H1 (cell line): ENCODE data around the gene GPR137. TPM values are rescaled to one million over a fixed set of nuclear protein-coding genes. Genes with fewer than 3 reads are reported as not detected.

Source experiments
- ASH2L ChIP-seq: fragments of 200-600, 300-600 bp; sonication (generic); IDR thresholded peaks from one replicate; pipeline ENCODE4 v1.7.1; 2017; ENCODE audit warnings: low read length
- CBX5 ChIP-seq: fragments of 300-800, 300-1000 bp; sonication (generic); IDR thresholded peaks from 2 replicates; pipeline ENCODE4 v1.7.1; 2016; ENCODE audit warnings: antibody characterized with exemption, low read length, low read depth
- HDAC2 ChIP-seq, 2 experiments: fragments of 300-600 bp in 1 of 2; sonication (generic) in 1 of 2; IDR thresholded peaks; 2 replicates each; pipeline ENCODE4 v1.6.1; 2011 to 2012; ENCODE audit warnings: low read depth in 2 of 2, low read length in 2 of 2, mild to moderate bottlenecking in 2 of 2, moderate library complexity in 2 of 2, borderline replicate concordance in 1 of 2, inconsistent platforms in 1 of 2
- HDAC6 ChIP-seq: IDR thresholded peaks from one replicate; pipeline ENCODE4 v1.7.1; 2012; ENCODE audit warnings: low read depth, mild to moderate bottlenecking, inconsistent platforms, low read length, moderate library complexity
- JUN ChIP-seq: IDR thresholded peaks from 2 replicates; pipeline ENCODE4 v1.6.1; 2011; ENCODE audit warnings: low read depth, mild to moderate bottlenecking, improper control_type of control experiment, low read length
- KDM1A ChIP-seq: fragments of 200-600, 300-600 bp; sonication (generic); IDR thresholded peaks from 2 replicates; pipeline ENCODE4 v1.7.1; 2016; ENCODE audit warnings: mild to moderate bottlenecking, low read length, borderline replicate concordance
- MAX ChIP-seq: IDR thresholded peaks from 2 replicates; pipeline ENCODE4 v1.6.1; 2012; ENCODE audit warnings: inconsistent platforms
- NANOG ChIP-seq: IDR thresholded peaks from 2 replicates; pipeline ENCODE4 v1.6.1; 2011; ENCODE audit warnings: low read length, low read depth, mild to moderate bottlenecking, inconsistent platforms; ENCODE audit not compliant: insufficient read depth, poor library complexity, severe bottlenecking
- PHF8 ChIP-seq: fragments of 200-600 bp; sonication (generic); conservative IDR thresholded peaks from 2 replicates; pipeline ENCODE4 v1.7.1; 2012; ENCODE audit warnings: low read depth, mild to moderate bottlenecking, inconsistent platforms, low read length, moderate library complexity
- POLR2A ChIP-seq, 2 experiments: IDR thresholded peaks; 1 replicate in 1 of 2; 2 replicates in 1 of 2; pipeline ENCODE4 v1.6.1; 2011; ENCODE audit warnings: low read depth in 2 of 2, low read length in 2 of 2, mild to moderate bottlenecking in 2 of 2; ENCODE audit errors: control extremely low read depth in 1 of 2
- RAD21 ChIP-seq, 2 experiments: IDR thresholded peaks in 1 of 2; conservative IDR thresholded peaks in 1 of 2; 2 replicates each; pipeline ENCODE4 v1.6.1; 2011; ENCODE audit warnings: low read depth in 2 of 2, low read length in 2 of 2, improper control_type of control experiment in 1 of 2, inconsistent platforms in 1 of 2, mild to moderate bottlenecking in 1 of 2, moderate library complexity in 1 of 2
- RXRA ChIP-seq: IDR thresholded peaks from 2 replicates; pipeline ENCODE4 v1.6.1; 2011; ENCODE audit warnings: low read depth, mild to moderate bottlenecking, low read length, moderate library complexity; ENCODE audit not compliant: insufficient read depth
- SAP30 ChIP-seq: fragments of 300-600 bp; sonication (generic); IDR thresholded peaks from 2 replicates; pipeline ENCODE4 v1.7.1; 2012; ENCODE audit warnings: low read length, moderate library complexity, mild to moderate bottlenecking, inconsistent platforms; ENCODE audit not compliant: insufficient read depth, insufficient replicate concordance
- SIRT6 ChIP-seq: IDR thresholded peaks from one replicate; pipeline ENCODE4 v1.7.1; 2012; ENCODE audit warnings: low read length, inconsistent platforms
- SIX5 ChIP-seq: IDR thresholded peaks from 2 replicates; pipeline ENCODE4 v1.6.1; 2011; ENCODE audit warnings: mild to moderate bottlenecking, low read depth, low read length
- SRF ChIP-seq: IDR thresholded peaks from 2 replicates; pipeline ENCODE4 v1.6.1; 2011; ENCODE audit warnings: mild to moderate bottlenecking, low read depth, low read length, moderate library complexity
- SUZ12 ChIP-seq: fragments of 200-600 bp; sonication (generic); IDR thresholded peaks from 2 replicates; pipeline ENCODE4 v1.6.1; 2012; ENCODE audit warnings: mild to moderate bottlenecking, inconsistent platforms, low read length, moderate library complexity, mixed read lengths
- TCF12 ChIP-seq: IDR thresholded peaks from 2 replicates; pipeline ENCODE4 v1.6.1; 2011; ENCODE audit warnings: low read depth, mild to moderate bottlenecking, low read length
- polyA plus RNA-seq, 7 experiments: library from polyadenylated mRNA; depleted of rRNA in 3 of 7; stranded (reverse) in 5 of 7; unstranded in 2 of 7; fragments of >200 nt in 5 of 7; fragments of 200-250 nt in 2 of 7; gene quantifications; 1 replicate in 5 of 7; 2 replicates in 1 of 7; 4 replicates in 1 of 7; pipeline versions ENCODE4 v1.2.1 to v1.2.3, GENCODE V29; 2011 to 2013; ENCODE audit warnings: missing spikeins in 2 of 7, mixed read lengths in 2 of 7
- total RNA-seq: library from RNA; stranded (reverse); fragmentation: NEBNext Ultra II Directional; extraction: Animal tissue kit (Norgen Biotek cat#: 25700); gene quantifications from 2 replicates; pipeline ENCODE4 v1.2.1, GENCODE V29; 2021
- TF ChIP-seq, protein P1 (sequence below): IDR thresholded peaks from 2 replicates; pipeline ENCODE4 v1.6.1; 2012; ENCODE audit warnings: inconsistent platforms
- TF ChIP-seq, protein P2 (sequence below): IDR thresholded peaks from 2 replicates; pipeline ENCODE4 v1.6.1; 2012; ENCODE audit warnings: low read length, inconsistent platforms

The GPR137 gene
- total and polyA plus RNA-seq, 2 of the 8 experiments (the other 6 are each of a cell fraction or from before 2014, with no cell fraction given) = 36.2 to 37.8 TPM

DNA sequence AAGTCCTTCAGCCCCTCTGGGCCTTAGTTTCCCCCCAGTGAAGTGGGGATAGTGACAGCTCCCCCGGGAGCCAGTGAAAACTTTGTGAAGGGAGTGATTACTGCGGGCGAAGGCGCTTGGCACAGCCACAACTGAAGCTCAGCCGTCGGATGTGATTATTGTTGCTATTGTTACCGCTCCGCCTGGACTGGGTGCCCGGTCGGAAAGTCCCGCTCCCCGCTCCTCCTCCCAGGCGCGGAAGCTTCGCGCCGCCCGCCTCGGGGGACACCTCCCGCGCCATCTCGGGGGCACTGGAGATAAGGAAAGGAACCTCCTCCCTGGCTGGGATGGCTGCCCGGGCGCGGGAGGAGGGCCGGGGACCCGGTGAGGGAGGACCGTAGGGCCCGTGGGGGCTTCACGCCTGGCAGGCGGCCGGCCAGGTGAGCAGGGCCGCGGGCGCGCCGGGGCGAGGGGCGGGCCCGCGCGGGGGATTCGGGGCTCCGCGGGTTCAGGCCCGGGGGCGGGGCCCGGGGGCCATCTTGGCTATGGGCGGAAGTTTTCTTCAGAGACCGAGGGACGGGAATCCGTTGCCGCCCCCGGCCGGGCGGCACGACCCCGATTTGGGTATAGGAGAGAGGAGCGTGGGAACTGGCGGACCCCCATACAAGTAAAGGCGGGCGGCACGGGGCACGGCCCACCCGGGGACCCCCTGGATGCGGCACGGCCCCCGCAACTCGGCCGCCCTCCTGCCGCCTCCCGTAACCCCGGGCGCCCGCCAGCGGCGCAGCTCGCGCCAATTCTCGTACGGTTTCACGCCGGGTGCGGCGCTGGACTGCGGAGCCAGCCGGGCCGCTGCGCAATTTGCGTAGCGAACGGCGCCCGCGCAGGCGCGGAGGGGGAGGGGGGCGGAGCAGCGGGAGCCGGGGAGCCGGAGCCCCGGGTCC, at the start of gene GPR137 (continued):
- TF ChIP-seq, protein P1, sequence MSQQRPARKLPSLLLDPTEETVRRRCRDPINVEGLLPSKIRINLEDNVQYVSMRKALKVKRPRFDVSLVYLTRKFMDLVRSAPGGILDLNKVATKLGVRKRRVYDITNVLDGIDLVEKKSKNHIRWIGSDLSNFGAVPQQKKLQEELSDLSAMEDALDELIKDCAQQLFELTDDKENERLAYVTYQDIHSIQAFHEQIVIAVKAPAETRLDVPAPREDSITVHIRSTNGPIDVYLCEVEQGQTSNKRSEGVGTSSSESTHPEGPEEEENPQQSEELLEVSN = no peak
- TF ChIP-seq TCF12 = no peak
- TF ChIP-seq POLR2A (IDR thresholded peaks at IDR 0.05; ENCODE audit: control extremely low read depth in 1 of 2, low read depth in 2 of 2, low read length in 2 of 2) = no peak
- TF ChIP-seq MAX = no peak
- TF ChIP-seq ASH2L = peak; percentile 63
- TF ChIP-seq SAP30 = peak; percentile 47
- no peak for TF ChIP-seq SIRT6
- TF ChIP-seq HDAC6 = no peak
- no peak for TF ChIP-seq RXRA
- no peak for TF ChIP-seq KDM1A
- TF ChIP-seq CBX5 = no peak
- TF ChIP-seq, protein P2, sequence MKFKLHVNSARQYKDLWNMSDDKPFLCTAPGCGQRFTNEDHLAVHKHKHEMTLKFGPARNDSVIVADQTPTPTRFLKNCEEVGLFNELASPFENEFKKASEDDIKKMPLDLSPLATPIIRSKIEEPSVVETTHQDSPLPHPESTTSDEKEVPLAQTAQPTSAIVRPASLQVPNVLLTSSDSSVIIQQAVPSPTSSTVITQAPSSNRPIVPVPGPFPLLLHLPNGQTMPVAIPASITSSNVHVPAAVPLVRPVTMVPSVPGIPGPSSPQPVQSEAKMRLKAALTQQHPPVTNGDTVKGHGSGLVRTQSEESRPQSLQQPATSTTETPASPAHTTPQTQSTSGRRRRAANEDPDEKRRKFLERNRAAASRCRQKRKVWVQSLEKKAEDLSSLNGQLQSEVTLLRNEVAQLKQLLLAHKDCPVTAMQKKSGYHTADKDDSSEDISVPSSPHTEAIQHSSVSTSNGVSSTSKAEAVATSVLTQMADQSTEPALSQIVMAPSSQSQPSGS = no peak
- TF ChIP-seq HDAC2 (IDR thresholded peaks at IDR 0.05; ENCODE audit: borderline replicate concordance in 1 of 2, low read depth in 2 of 2, low read length in 2 of 2) = no peak
- TF ChIP-seq PHF8 = peak; percentile 58; the same call in 1 of the 2 replicates
- peak; percentile 20 for TF ChIP-seq NANOG
- no peak; a peak in 1 of 4 replicates for TF ChIP-seq RAD21 (IDR thresholded peaks at IDR 0.05 in 1 of 2, conservative IDR thresholded peaks at IDR 0.05 in 1 of 2; ENCODE audit: low read depth in 2 of 2, low read length in 2 of 2)
- no peak for TF ChIP-seq SRF
- TF ChIP-seq SUZ12 = no peak
- no peak for TF ChIP-seq JUN
- TF ChIP-seq SIX5 = peak; percentile 75
